Stimulated activated CD4-positive, alpha-beta T cell treated with anti-CD3 and anti-CD28 coated beads, Interleukin-15, amount 100 ng/mL, for 24 hours (primary cell): ENCODE measurements around the gene KATNBL1.

ENCODE experiments used
- DNase-seq: peaks from one replicate; pipeline ENCODE4 v3.0.0-alpha.2; 2020

The KATNBL1 gene

GRCh38 chr15:34114215-34114614 is 95.7 kb downstream of the KATNBL1 start:
- DNase-seq: no peak

GRCh38 chr15:34111488-34111887 is 98.4 kb downstream of the KATNBL1 start:
- DNase-seq: no peak

GRCh38 chr15:34109797-34110663 is 99.9 kb downstream of the KATNBL1 start:
- DNase-seq: no peak

DNA sequence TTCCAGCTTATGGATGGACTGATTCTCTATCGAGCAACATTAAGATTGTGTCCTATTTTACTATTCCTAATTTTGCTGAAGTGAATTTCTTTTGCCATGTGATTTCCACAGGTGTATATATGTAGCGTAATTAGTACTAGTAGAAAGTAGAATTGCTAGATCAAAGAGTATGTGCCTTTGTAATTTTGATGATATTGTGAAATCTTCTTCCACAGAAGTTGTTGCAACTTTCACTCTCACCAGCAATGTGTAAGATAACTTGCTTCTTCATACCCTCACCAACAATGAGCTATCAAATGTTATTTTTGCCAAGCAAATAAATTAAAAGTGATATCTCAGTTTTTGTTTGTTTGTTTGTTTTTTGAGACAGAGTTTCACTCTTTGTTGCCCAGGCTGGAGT is 102.6 kb downstream of the KATNBL1 start:
- DNase-seq: no peak

DNA sequence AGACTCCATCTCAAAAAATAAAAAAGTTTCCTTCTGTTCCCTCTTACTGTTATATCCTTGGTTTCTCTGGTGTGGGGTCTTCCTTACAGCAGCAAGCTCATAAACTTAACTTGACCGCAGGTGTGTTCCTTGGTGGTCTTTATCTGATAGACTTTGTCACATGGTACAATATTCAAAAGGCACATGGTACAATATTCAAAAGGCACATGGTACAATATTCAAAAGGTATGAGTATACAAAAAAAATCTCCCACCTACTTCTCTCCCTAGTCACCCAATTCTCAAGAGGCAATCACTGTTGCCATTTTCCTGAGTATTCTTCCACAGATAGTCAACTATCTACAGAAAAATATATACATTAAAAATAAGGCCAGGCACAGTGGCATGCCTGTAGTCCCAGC is 103.5 kb downstream of the KATNBL1 start:
- DNase-seq: no peak

- no peak for DNase-seq
Observed at GRCh38 chr15:34102175-34102925, 107.5 kb downstream of the KATNBL1 start.

- DNase-seq: peak; percentile 99
Observed at GRCh38 chr15:34101366-34102174, 108.3 kb downstream of the KATNBL1 start, which contains the start of the genes EMC7 and PGBD4. TSS of gene EMC7 (minus strand) at chr15:34101862. CDS start at chr15:34101839, 23 bp downstream. TSS of gene PGBD4 (plus strand) at chr15:34102083. CDS start at chr15:34102532, 449 bp downstream.

- no peak for DNase-seq
Observed at GRCh38 chr15:34099914-34100313, 110.0 kb downstream of the KATNBL1 start.
